CD4-positive, alpha-beta T cell treated with Interleukin-12 subunit alpha and Interleukin-12 subunit beta, for 1 hour (primary cell): ENCODE measurements around the gene PRR20E.
"Not testable (repeated sequence)": the region's sequence is repeated elsewhere in the genome, so short reads cannot be mapped to it uniquely, and the experiment has no call there.

Source experiments
- DNase-seq: peaks from one replicate; pipeline ENCODE4 v3.0.0-alpha.2; 2020

PRR20E gene

DNA sequence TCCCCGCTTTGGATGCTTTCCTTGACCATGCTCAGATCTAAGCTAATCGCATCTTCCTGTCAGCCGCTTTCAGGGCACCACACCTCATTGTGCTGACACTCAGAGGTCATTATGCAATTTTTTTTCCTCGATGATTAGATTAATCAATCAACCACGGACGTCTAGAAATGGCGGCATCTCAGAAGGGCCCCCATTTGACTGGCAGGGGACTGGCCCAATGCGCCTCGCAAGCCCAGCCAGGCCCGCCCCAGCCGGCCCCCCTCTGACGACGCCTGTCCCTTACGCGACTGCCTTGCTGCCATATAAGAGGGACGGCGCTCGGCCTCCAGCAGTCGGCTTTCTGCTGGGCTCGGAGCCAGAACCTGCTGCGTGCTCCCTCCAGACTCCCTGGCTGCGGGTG lies at the start of gene PRR20E:
TSS of gene PRR20E (plus strand) at position 301 of the 400 bp plus-strand sequence. CDS start 387 bp downstream, outside the sequence.
- not testable (repeated sequence) for DNase-seq

DNA sequence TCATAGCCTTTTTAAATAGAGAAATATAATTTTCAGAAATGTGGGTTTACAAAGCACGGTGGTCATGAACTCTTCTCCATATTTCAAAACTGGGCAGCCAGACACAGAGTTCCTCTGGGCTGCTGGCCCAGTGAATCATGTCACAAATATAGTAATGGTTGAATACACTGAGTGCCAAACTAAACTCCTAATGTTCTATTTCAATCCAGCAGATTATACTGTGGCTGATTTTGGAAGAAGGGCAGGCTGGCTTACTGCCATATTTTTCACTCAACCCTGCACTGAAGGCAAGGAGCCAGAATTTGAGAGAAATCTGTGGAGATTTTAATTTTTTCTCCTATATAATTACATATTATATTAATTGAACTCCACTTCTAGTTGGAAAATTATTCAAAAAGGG lies 43.3 kb upstream of the PRR20E start:
- DNase-seq = no peak

DNA sequence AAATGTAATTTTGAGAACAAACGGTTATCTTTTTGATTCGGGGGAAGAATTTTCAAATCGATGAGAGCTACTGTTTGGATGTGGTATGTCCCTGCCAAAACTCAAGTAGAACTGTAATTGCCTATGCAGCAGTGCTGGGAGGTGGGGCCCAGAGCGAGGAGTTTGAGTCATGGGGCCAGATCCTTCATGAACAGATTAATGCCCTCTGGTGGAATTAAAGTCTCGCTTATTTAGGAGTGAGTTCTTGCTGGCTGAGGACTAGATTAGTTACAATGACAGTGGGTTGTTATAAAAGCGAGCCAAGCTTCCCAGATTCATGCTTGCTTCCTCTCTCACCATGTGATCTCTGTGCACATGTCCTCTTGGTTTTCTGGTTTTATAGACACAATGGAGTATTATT lies 38.1 kb upstream of the PRR20E start:
- no peak for DNase-seq

DNA sequence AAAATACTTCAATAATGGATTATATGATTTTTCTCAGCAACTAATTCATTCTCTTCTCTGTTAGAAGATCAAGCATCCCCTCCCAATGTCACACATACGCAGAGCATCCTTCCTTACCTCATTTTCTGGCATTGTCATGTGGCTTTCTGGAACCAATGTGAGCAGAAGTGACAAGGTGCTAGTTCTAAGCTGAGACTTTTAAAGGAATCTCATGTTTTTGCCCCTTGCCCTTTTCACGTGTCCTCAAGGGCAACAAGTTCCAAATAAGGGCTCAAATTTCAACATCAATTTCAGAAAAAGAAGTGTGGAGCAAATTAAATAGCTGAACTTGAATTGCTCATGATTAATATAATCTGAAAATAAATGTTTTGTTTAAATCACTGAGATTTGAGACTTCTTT lies 30.9 kb upstream of the PRR20E start:
- no peak for DNase-seq

DNA sequence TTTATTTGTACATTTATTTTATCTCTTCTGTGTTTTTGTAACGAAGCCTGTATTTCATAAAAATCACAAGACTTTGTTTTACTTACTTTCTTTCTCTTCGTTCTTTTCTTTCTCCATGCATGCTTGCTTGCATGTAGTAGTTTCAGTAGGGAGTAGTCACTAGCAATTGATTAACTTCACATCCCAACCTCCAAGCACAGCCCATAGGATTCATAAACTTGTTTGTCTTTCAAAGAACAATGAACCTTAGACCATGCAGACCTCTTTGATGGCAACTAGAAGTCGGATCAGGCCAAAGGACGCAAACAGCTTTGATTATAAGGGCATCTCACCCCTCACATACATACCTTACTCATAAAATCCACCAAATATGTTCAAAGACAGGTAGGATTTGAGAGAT lies 29.4 kb upstream of the PRR20E start:
- no peak for DNase-seq

DNA sequence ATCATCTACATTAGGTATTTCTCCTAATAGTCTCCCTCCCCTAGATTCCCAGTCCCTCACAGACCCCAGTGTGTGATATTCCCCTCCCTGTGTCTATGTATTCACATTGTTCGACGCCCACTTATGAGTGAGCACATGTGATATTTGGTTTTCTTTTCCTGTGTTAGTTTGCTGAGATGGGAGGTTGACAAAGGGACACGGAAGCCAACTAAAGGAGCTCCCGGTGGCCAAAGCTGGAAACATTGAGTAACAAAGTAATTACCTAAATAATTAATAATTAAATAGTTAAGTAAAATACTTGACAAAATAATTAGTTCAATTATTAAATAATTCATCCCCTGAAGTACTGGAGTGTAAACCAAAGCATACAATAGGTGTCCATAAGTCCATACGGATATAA lies 28.0 kb upstream of the PRR20E start:
- DNase-seq = no peak

DNA sequence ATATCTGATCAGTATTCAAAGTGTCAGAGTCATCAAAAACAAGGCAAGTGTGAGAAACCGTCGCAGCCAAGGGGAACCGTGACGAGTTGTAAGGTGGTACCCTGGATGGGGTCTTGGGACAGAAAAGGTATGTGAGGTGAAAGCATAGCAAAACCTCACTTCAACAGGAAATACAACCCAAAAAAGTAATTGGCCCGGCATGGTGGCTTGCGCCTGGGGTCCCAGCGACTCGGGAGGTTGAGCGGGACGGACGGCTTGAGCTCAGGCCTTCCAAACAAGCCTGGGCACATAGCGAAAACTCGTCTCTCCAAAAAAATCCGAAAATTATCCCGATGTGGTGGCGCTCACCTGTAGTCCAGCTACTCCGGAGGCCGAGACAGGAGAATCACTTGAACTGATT lies 27.2 kb upstream of the PRR20E start:
- DNase-seq = not testable (repeated sequence)

DNA sequence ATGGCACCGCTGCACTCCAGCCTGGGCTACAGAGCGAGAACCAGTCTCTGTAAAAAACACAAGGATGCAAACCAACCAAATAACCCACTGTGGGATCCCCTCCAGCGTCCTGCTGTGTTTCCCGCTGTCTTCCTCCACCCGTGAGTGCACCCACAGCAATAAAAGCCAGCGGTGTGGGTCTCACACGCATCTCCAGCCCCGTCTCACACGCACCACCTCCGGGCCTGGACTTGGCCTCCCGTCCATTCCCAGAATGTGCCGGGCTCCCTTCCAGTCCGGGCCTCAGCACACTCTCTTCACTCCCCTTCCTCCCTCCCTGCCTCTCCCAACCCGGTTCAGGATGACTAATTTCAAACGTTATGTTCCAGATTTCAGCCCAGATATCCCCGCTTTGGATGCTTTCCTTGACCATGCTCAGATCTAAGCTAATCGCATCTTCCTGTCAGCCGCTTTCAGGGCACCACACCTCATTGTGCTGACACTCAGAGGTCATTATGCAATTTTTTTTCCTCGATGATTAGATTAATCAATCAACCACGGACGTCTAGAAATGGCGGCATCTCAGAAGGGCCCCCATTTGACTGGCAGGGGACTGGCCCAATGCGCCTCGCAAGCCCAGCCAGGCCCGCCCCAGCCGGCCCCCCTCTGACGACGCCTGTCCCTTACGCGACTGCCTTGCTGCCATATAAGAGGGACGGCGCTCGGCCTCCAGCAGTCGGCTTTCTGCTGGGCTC lies 26.6 kb upstream of the PRR20E start, which contains the start of gene PRR20A:
TSS of gene PRR20A (plus strand) at position 684 of the 734 bp plus-strand sequence. CDS start 387 bp downstream, outside the sequence.
- not testable (repeated sequence) for DNase-seq

DNA sequence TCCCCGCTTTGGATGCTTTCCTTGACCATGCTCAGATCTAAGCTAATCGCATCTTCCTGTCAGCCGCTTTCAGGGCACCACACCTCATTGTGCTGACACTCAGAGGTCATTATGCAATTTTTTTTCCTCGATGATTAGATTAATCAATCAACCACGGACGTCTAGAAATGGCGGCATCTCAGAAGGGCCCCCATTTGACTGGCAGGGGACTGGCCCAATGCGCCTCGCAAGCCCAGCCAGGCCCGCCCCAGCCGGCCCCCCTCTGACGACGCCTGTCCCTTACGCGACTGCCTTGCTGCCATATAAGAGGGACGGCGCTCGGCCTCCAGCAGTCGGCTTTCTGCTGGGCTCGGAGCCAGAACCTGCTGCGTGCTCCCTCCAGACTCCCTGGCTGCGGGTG lies 19.8 kb upstream of the PRR20E start, which contains the start of gene PRR20B:
TSS of gene PRR20B (plus strand) at position 301 of the 400 bp plus-strand sequence. CDS start 387 bp downstream, outside the sequence.
- DNase-seq = not testable (repeated sequence)

DNA sequence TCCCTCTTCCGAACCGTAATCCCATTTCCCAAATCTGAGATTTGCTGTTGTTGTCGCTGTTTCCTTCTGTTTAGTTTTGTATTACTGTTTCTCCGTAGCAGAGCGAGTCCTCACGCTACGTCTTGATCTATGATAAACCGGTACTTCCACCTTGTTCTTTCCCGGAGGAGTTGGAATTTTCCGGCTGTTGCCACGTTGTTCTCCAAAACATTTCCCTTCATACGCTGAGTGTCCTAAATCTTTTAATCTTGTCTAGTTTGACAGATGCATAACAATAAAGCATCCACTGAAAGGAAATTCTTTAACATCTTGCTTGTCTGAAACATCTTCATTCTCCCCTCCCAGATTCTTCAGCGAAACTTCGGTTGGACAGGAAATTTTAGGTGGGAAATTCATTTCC lies 18.9 kb upstream of the PRR20E start:
- DNase-seq = not testable (repeated sequence)

DNA sequence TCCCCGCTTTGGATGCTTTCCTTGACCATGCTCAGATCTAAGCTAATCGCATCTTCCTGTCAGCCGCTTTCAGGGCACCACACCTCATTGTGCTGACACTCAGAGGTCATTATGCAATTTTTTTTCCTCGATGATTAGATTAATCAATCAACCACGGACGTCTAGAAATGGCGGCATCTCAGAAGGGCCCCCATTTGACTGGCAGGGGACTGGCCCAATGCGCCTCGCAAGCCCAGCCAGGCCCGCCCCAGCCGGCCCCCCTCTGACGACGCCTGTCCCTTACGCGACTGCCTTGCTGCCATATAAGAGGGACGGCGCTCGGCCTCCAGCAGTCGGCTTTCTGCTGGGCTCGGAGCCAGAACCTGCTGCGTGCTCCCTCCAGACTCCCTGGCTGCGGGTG lies 13.2 kb upstream of the PRR20E start, which contains the start of gene PRR20C:
TSS of gene PRR20C (plus strand) at position 301 of the 400 bp plus-strand sequence. CDS start 387 bp downstream, outside the sequence.
- not testable (repeated sequence) for DNase-seq

DNA sequence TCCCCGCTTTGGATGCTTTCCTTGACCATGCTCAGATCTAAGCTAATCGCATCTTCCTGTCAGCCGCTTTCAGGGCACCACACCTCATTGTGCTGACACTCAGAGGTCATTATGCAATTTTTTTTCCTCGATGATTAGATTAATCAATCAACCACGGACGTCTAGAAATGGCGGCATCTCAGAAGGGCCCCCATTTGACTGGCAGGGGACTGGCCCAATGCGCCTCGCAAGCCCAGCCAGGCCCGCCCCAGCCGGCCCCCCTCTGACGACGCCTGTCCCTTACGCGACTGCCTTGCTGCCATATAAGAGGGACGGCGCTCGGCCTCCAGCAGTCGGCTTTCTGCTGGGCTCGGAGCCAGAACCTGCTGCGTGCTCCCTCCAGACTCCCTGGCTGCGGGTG lies 6.7 kb upstream of the PRR20E start, which contains the start of gene PRR20D:
TSS of gene PRR20D (plus strand) at position 301 of the 400 bp plus-strand sequence. CDS start 387 bp downstream, outside the sequence.
- DNase-seq = not testable (repeated sequence)

DNA sequence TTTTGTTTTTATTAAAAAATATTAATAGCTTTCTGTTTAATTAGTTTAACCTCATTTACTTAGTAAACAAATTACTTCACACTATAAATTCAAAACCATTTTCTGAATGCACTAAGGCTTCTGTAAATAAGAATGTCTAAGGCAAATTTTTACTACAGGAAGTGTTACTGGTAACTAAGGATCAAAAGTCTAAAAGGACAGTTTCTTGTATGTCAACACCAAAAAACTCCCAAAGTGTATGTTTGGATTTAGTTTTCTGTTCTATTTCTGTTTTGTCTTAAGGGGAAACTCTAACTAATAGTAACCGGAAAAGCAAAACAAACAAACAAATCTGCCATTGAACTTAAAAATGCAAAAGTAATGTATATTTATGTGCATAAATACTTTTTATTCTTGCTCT lies 24.7 kb downstream of the PRR20E start:
- DNase-seq = no peak

DNA sequence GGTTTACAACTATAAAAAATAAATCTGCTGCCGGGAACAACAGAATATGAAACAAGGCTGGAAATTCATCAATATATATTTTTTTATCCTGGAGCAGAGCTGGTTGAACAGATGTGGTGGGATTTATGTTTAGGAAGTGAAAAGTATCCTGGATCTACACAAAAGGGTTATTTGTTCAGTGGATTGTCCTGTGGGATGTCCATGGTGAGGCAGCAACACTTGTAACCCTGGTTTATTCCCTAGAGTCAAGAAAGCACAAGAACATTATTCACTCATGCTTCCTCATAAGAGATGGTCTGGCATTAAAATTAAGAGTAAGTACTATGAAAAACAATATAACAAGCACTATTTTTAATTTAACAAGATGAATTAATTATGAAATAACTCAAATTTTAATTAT lies 46.0 kb downstream of the PRR20E start:
- DNase-seq = no peak
